HEK293 (cell line): ENCODE results near the gene ERBIN.
"Not testable (repeated sequence)": the region's sequence is repeated elsewhere in the genome, so short reads cannot be mapped to it uniquely, and the experiment has no call there.

ENCODE experiments used
- CTCF ChIA-PET: fragments of 350-600 bp; formaldehyde crosslinking; extraction: SDS; loops from one replicate; lab custom pipeline; 2021; ENCODE audit warnings: antibody characterized with exemption; lab: Yijun Ruan, JAX
- POLR2A ChIA-PET: fragments of 300-600 bp; formaldehyde crosslinking; extraction: SDS; loops from one replicate; lab custom pipeline; 2020; ENCODE audit warnings: antibody characterized with exemption, inconsistent platforms; lab: Yijun Ruan, JAX
- H3K27ac ChIP-seq: fragments of 200-500 bp; sonication (Bioruptor generic); 2 replicates; pipeline ENCODE4 v1.5.1; 2014; ENCODE audit warnings: low read depth, low read length, control low read depth, inconsistent platforms; ENCODE audit errors: extremely low read depth
- H3K36me3 ChIP-seq, 2 experiments: fragments of 200-500 bp in 1 of 2; sonication (Bioruptor generic) in 1 of 2; 1 replicate in 1 of 2; 2 replicates in 1 of 2; pipeline ENCODE4 v1.5.1; 2014 to 2017; ENCODE audit warnings: inconsistent platforms in 2 of 2, low read length in 2 of 2; ENCODE audit not compliant: control insufficient read depth in 2 of 2, insufficient read depth in 1 of 2
- H3K4me1 ChIP-seq: fragments of 200-500 bp; sonication (Bioruptor generic); 2 replicates; pipeline ENCODE4 v1.5.1; 2014; ENCODE audit warnings: mild to moderate bottlenecking, low read length, inconsistent platforms; ENCODE audit not compliant: control insufficient read depth, insufficient read depth
- H3K4me3 ChIP-seq: 2 replicates; pipeline ENCODE4 v1.5.1; 2011; ENCODE audit warnings: low read depth, mild to moderate bottlenecking, control low read depth, low read length, moderate library complexity
- H3K9me3 ChIP-seq: fragments of 200-500 bp; sonication (Bioruptor generic); 2 replicates; pipeline ENCODE4 v1.5.1; 2014; ENCODE audit warnings: low read depth, low read length, inconsistent platforms; ENCODE audit not compliant: control insufficient read depth, insufficient read depth
- AEBP2 ChIP-seq: fragments of 450-650 bp; formaldehyde crosslinking; IDR thresholded peaks from 2 replicates; pipeline ENCODE4 v1.5.1; 2016; ENCODE audit warnings: missing biosample characterization, missing genetic modification characterization, borderline replicate concordance
- ATF2 ChIP-seq: fragments of 450-650 bp; formaldehyde crosslinking; IDR thresholded peaks from 2 replicates; pipeline ENCODE4 v1.5.1; 2016; ENCODE audit warnings: missing biosample characterization, missing genetic modification characterization, low read depth
- KLF1 ChIP-seq: fragments of 450-650 bp; formaldehyde crosslinking; IDR thresholded peaks from 2 replicates; pipeline ENCODE4 v1.5.1; 2016; ENCODE audit warnings: missing biosample characterization, missing genetic modification characterization
- KLF9 ChIP-seq: fragments of 450-650 bp; formaldehyde crosslinking; IDR thresholded peaks from 2 replicates; pipeline ENCODE4 v1.5.1; 2016; ENCODE audit warnings: missing biosample characterization, missing genetic modification characterization, low read depth
- SCRT2 ChIP-seq: fragments of 450-650 bp; formaldehyde crosslinking; IDR thresholded peaks from 2 replicates; pipeline ENCODE4 v1.5.1; 2016; ENCODE audit warnings: missing biosample characterization, missing genetic modification characterization
- ZBTB48 ChIP-seq: fragments of 450-650 bp; formaldehyde crosslinking; IDR thresholded peaks from 2 replicates; pipeline ENCODE4 v1.5.1; 2016; ENCODE audit warnings: missing biosample characterization, missing genetic modification characterization
- ZNF112 ChIP-seq: fragments of 450-650 bp; formaldehyde crosslinking; IDR thresholded peaks from 2 replicates; pipeline ENCODE4 v1.5.0; 2017; ENCODE audit warnings: missing biosample characterization, missing genetic modification characterization
- ZNF121 ChIP-seq: fragments of 450-650 bp; formaldehyde crosslinking; IDR thresholded peaks from 2 replicates; pipeline ENCODE4 v1.5.1; 2016; ENCODE audit warnings: missing biosample characterization, missing genetic modification characterization
- ZNF155 ChIP-seq: fragments of 450-650 bp; formaldehyde crosslinking; IDR thresholded peaks from 2 replicates; pipeline ENCODE4 v1.5.1; 2016; ENCODE audit warnings: missing biosample characterization, missing genetic modification characterization
- ZNF174 ChIP-seq: fragments of 450-650 bp; formaldehyde crosslinking; IDR thresholded peaks from 2 replicates; pipeline ENCODE4 v1.5.0; 2017; ENCODE audit warnings: missing biosample characterization, mild to moderate bottlenecking, missing genetic modification characterization
- ZNF221 ChIP-seq: fragments of 450-650 bp; formaldehyde crosslinking; IDR thresholded peaks from 2 replicates; pipeline ENCODE4 v1.5.1; 2017; ENCODE audit warnings: missing biosample characterization, missing genetic modification characterization, borderline replicate concordance
- ZNF292 ChIP-seq: fragments of 450-650 bp; formaldehyde crosslinking; IDR thresholded peaks from 2 replicates; pipeline ENCODE4 v1.5.1; 2016; ENCODE audit warnings: low read depth, missing biosample characterization, missing genetic modification characterization, borderline replicate concordance
- ZNF354C ChIP-seq: fragments of 450-650 bp; formaldehyde crosslinking; IDR thresholded peaks from 2 replicates; pipeline ENCODE4 v1.5.1; 2016; ENCODE audit warnings: missing biosample characterization, missing genetic modification characterization, low read depth, borderline replicate concordance
- ZNF366 ChIP-seq: fragments of 450-650 bp; formaldehyde crosslinking; conservative IDR thresholded peaks from 2 replicates; pipeline ENCODE4 v1.5.1; 2016; ENCODE audit warnings: missing biosample characterization, missing genetic modification characterization
- ZNF404 ChIP-seq: fragments of 450-650 bp; formaldehyde crosslinking; IDR thresholded peaks from 2 replicates; pipeline ENCODE4 v1.5.1; 2017; ENCODE audit warnings: missing biosample characterization, missing genetic modification characterization
- ZNF433 ChIP-seq: fragments of 450-650 bp; formaldehyde crosslinking; IDR thresholded peaks from 2 replicates; pipeline ENCODE4 v1.5.1; 2016; ENCODE audit warnings: missing biosample characterization, missing genetic modification characterization, low read depth
- ZNF549 ChIP-seq: fragments of 450-650 bp; IDR thresholded peaks from 2 replicates; pipeline ENCODE4 v1.5.1; 2018; ENCODE audit warnings: missing biosample characterization, missing genetic modification characterization, mild to moderate bottlenecking, inconsistent platforms, moderate library complexity
- ZNF658 ChIP-seq: fragments of 450-650 bp; formaldehyde crosslinking; IDR thresholded peaks from 2 replicates; pipeline ENCODE4; 2016; ENCODE audit warnings: missing biosample characterization, missing genetic modification characterization
- TF ChIP-seq, protein P1 (sequence below): fragments of 450-650 bp; formaldehyde crosslinking; IDR thresholded peaks from 2 replicates; pipeline ENCODE4 v1.5.1; 2017; ENCODE audit warnings: missing biosample characterization, missing genetic modification characterization
- TF ChIP-seq, protein P2 (sequence below): fragments of 450-650 bp; IDR thresholded peaks from 2 replicates; pipeline ENCODE4 v1.5.1; 2018; ENCODE audit warnings: missing biosample characterization, mild to moderate bottlenecking, missing genetic modification characterization

ERBIN gene

DNA sequence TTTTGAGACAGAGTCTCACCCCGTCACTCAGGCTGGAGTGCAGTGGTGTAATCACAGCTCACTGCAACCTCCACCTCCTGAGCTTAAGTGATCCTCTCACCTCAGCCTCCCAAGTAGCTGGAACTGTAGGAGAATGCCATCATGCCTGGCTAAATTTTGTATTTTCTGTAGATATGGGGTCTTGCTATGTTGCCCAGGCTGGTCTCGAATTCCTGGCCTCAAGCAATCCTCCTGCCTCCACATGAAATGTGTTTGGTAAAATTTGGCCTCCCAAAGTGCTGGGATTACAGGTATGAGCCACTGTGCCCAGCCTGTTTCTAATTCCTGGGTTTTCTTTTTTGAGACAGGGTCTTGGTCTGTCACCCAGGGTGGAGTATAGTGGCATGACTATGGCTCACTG is 34.4 kb upstream of the ERBIN start:
- peak; percentile 83 for TF ChIP-seq ZNF121 (tag by site-specific recombination)
- H3K36me3 ChIP-seq, POLR2A ChIA-PET: not testable (repeated sequence)

GRCh38 chr5:65892801-65893200 is 33.6 kb upstream of the ERBIN start:
- TF ChIP-seq, protein P1, sequence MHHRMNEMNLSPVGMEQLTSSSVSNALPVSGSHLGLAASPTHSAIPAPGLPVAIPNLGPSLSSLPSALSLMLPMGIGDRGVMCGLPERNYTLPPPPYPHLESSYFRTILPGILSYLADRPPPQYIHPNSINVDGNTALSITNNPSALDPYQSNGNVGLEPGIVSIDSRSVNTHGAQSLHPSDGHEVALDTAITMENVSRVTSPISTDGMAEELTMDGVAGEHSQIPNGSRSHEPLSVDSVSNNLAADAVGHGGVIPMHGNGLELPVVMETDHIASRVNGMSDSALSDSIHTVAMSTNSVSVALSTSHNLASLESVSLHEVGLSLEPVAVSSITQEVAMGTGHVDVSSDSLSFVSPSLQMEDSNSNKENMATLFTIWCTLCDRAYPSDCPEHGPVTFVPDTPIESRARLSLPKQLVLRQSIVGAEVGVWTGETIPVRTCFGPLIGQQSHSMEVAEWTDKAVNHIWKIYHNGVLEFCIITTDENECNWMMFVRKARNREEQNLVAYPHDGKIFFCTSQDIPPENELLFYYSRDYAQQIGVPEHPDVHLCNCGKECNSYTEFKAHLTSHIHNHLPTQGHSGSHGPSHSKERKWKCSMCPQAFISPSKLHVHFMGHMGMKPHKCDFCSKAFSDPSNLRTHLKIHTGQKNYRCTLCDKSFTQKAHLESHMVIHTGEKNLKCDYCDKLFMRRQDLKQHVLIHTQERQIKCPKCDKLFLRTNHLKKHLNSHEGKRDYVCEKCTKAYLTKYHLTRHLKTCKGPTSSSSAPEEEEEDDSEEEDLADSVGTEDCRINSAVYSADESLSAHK = no peak
- TF ChIP-seq ZNF366 (tag by site-specific recombination) (no peak), ZNF155 (no peak), ATF2 (tag by site-specific recombination) (no peak), ZNF404 (tag by site-specific recombination) (no peak), ZNF174 (tag by site-specific recombination) (no peak), ZBTB48 (tag by site-specific recombination) (no peak), KLF9 (tag by site-specific recombination) (no peak), KLF1 (tag by site-specific recombination) (no peak), SCRT2 (tag by site-specific recombination) (no peak), ZNF354C (no peak), ZNF433 (tag by site-specific recombination) (no peak)
- TF ChIP-seq, protein P2, sequence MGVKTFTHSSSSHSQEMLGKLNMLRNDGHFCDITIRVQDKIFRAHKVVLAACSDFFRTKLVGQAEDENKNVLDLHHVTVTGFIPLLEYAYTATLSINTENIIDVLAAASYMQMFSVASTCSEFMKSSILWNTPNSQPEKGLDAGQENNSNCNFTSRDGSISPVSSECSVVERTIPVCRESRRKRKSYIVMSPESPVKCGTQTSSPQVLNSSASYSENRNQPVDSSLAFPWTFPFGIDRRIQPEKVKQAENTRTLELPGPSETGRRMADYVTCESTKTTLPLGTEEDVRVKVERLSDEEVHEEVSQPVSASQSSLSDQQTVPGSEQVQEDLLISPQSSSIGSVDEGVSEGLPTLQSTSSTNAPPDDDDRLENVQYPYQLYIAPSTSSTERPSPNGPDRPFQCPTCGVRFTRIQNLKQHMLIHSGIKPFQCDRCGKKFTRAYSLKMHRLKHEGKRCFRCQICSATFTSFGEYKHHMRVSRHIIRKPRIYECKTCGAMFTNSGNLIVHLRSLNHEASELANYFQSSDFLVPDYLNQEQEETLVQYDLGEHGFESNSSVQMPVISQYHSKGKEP (tag by site-specific recombination) = no peak
- no peak overlapping the region for H3K27ac ChIP-seq
- no peaks in the 10 kb centered on the region for H3K4me1 ChIP-seq
- no peaks in the 10 kb centered on the region for H3K36me3 ChIP-seq
- H3K4me3 ChIP-seq = no peak overlapping the region
- POLR2A ChIA-PET = interaction anchor here (0.6 kb wide), 1 partner anchor 197 kb away, joined by 3 read pairs; no protein-coding TSS in a partner anchor
- CTCF ChIA-PET = interaction anchor here (0.6 kb wide), 1 partner anchor 705 kb away, joined by 4 read pairs; no protein-coding TSS in a partner anchor
- no peaks in the 10 kb centered on the region for H3K9me3 ChIP-seq

More for the DNA sequence above, 34.4 kb upstream of the ERBIN start:
- H3K4me1 ChIP-seq, H3K9me3 ChIP-seq, CTCF ChIA-PET, H3K4me3 ChIP-seq, H3K27ac ChIP-seq: not testable (repeated sequence)

- Histone ChIP-seq H3K36me3 (no peaks in the 10 kb centered on the region), H3K9me3 (no peaks in the 10 kb centered on the region), H3K4me1 (no peaks in the 10 kb centered on the region), H3K27ac (no peak overlapping the region), H3K4me3 (no peak overlapping the region)
- POLR2A ChIA-PET = interaction anchor here (0.7 kb wide), 1 partner anchor 1295 kb away, joined by 4 read pairs; no protein-coding TSS in a partner anchor
- TF ChIP-seq ZNF112 (tag by site-specific recombination) = no peak
- TF ChIP-seq AEBP2 (tag by site-specific recombination) = no peak
- no peak for TF ChIP-seq ZNF658 (tag by site-specific recombination)
- no peak for TF ChIP-seq ZNF292 (tag by site-specific recombination)
- no peak for TF ChIP-seq ZNF221 (tag by site-specific recombination)
- TF ChIP-seq ZNF549 = no peak
- CTCF ChIA-PET = no interaction called here
Measured at GRCh38 chr5:65893749-65894430, 32.5 kb upstream of the ERBIN start.
